Karpas-422 (cell line): ENCODE results near the gene GLT1D1. TPM values are rescaled to one million over a fixed set of nuclear protein-coding genes. Genes with fewer than 3 reads are reported as not detected.

ENCODE experiments used
- DNase-seq: peaks from one replicate; pipeline ENCODE4 v3.0.0-alpha.2; 2015
- H2AFZ ChIP-seq: fragments of 200-600 bp; sonication (generic); 2 replicates; pipeline ENCODE4 v1.6.1; 2014; ENCODE audit warnings: antibody characterized with exemption, low read length, mixed read lengths
- H3K27ac ChIP-seq: fragments of 200-600 bp; sonication (generic); 2 replicates; pipeline ENCODE4 v1.5.1; 2014; ENCODE audit warnings: mild to moderate bottlenecking, low read length, moderate library complexity
- H3K27me3 ChIP-seq: fragments of 200-600 bp; sonication (generic); 2 replicates; pipeline ENCODE4 v1.6.1; 2014; ENCODE audit warnings: low read length, mixed read lengths
- H3K36me3 ChIP-seq: fragments of 200-600 bp; sonication (generic); 2 replicates; pipeline ENCODE4 v1.6.1; 2014; ENCODE audit warnings: low read length, mixed read lengths; ENCODE audit not compliant: insufficient read depth
- H3K4me1 ChIP-seq: fragments of 200-600 bp; sonication (generic); 2 replicates; pipeline ENCODE4 v1.6.1; 2014; ENCODE audit warnings: mild to moderate bottlenecking, low read length, mixed read lengths
- H3K4me2 ChIP-seq: fragments of 200-600 bp; sonication (generic); 2 replicates; pipeline ENCODE4 v1.6.1; 2014; ENCODE audit warnings: low read length, low read depth, mild to moderate bottlenecking; ENCODE audit not compliant: poor library complexity, severe bottlenecking
- H3K4me3 ChIP-seq: fragments of 200-600 bp; sonication (generic); 2 replicates; pipeline ENCODE4 v1.5.1; 2014; ENCODE audit warnings: mild to moderate bottlenecking, antibody characterized with exemption, low read length, mixed read lengths
- H3K79me2 ChIP-seq: fragments of 200-600 bp; sonication (generic); 2 replicates; pipeline ENCODE4 v1.6.1; 2014; ENCODE audit warnings: mild to moderate bottlenecking, low read length, mixed read lengths
- H3K9ac ChIP-seq: fragments of 200-600 bp; sonication (generic); 2 replicates; pipeline ENCODE4 v1.6.0; 2014; ENCODE audit warnings: low read length
- H3K9me2 ChIP-seq: fragments of 200-600 bp; sonication (generic), shearing (Covaris generic); replicated peaks from 2 replicates; pipeline ENCODE4 v1.6.0; 2014; ENCODE audit warnings: mild to moderate bottlenecking, low read length, moderate library complexity; ENCODE audit not compliant: insufficient read depth
- H3K9me3 ChIP-seq: fragments of 300-700, 200-600 bp; sonication (generic); 2 replicates; pipeline ENCODE4 v1.6.1; 2014; ENCODE audit warnings: low read length, mixed read lengths
- H4K20me1 ChIP-seq: fragments of 200-600 bp; sonication (generic); 2 replicates; pipeline ENCODE4 v1.6.1; 2014; ENCODE audit warnings: mild to moderate bottlenecking, antibody characterized with exemption, low read length, low read depth; ENCODE audit not compliant: insufficient read depth
- total RNA-seq: library from RNA; depleted of rRNA; stranded (reverse); fragments of >200 nt; shearing (Covaris generic); gene quantifications from 2 replicates; pipeline ENCODE4 v1.2.3, GENCODE V29; 2014; ENCODE audit warnings: low replicate concordance

Gene GLT1D1
- total RNA-seq, 1 experiment from 2014 or later, result not detected

DNA sequence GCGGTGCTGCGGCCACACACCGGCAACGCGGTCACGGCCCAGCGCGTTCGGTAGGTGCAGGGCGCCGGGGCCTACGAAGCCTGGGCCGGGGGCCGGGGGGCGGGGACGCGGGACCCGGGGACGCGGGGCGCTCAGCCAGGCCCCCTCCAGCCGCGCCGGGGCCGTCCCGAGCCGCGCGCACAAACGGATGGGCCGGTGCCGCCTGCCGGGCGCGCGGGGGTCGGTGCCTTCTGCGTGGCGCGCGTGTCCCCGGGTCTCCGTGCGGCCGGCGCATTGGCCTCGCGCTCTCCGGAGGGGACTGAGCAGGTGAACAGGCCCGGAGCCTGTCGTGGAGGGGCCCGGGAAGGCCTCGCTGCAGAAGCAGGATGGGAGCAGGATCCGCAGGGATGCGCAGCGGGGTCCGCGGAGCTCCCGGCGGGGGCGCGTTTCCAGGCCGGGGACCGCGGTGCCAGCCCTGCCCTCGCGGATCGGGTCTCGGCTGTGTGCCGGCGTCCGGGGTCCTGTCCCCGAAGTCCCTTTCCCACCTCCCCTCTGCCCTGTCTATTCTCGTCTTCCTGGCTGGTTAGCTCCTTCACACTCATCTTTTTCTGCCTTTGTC lies 421 bp downstream of the GLT1D1 start:
- no peak overlapping the region for H2AFZ ChIP-seq

DNA sequence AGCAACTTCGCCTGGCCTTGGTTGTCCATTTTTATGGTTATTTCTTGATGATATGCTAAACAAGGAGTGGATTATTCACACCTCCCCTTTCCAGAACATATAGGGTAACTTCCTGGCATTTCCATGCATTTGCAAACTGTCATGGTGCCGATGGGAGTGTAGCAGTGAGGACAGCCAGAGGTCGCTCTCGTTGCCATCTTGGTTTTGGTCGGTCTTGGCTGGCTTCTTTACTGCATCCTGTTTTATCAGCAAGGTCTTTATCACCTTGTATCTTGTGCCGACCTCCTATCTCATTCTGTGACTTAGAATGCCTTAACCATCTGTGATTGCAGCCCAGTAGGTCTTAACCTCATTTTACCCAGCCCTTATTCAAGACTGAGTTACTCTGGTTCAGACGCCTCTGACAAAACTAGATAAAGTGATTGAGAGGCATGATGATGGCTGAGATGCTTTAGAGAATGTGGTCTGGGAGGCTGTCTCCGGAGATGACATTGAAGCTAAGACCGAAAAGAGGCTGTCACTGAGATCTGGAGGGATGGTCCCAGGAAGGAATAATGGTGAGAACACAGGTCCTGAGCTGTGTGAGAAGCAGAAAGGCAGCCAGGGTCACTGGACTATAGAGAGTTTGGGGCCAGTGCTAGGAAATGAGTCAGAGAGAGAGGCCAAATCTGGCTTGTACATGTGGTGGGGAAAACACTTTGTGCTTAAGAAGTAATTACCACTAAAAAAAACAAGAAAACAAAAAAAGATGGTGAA lies 2.9 kb downstream of the GLT1D1 start:
- Histone ChIP-seq H2AFZ (no peak overlapping the region), H3K27me3 (no peaks in the 10 kb centered on the region), H3K9me2 (no peaks in the 10 kb centered on the region), H3K4me3 (no peak overlapping the region), H3K36me3 (no peaks in the 10 kb centered on the region), H3K79me2 (no peaks in the 10 kb centered on the region), H3K4me2 (no peak overlapping the region), H3K9me3 (no peaks in the 10 kb centered on the region), H4K20me1 (no peaks in the 10 kb centered on the region), H3K27ac (no peak overlapping the region), H3K9ac (no peak overlapping the region), H3K4me1 (no peaks in the 10 kb centered on the region)
- DNase-seq, result no peak

More for the DNA sequence above, 421 bp downstream of the GLT1D1 start:
- no peaks in the 10 kb centered on the region for H3K27me3 ChIP-seq
- no peaks in the 10 kb centered on the region for H3K4me1 ChIP-seq
- no peak overlapping the region for H3K4me2 ChIP-seq
- H3K4me3 ChIP-seq, result no peak overlapping the region
- no peaks in the 10 kb centered on the region for H3K79me2 ChIP-seq
- H3K27ac ChIP-seq, result no peak overlapping the region
- no peaks in the 10 kb centered on the region for H4K20me1 ChIP-seq
- H3K36me3 ChIP-seq, result no peaks in the 10 kb centered on the region
- H3K9me3 ChIP-seq, result no peaks in the 10 kb centered on the region
- no peaks in the 10 kb centered on the region for H3K9me2 ChIP-seq
- no peak overlapping the region for H3K9ac ChIP-seq
- no peak for DNase-seq

DNA sequence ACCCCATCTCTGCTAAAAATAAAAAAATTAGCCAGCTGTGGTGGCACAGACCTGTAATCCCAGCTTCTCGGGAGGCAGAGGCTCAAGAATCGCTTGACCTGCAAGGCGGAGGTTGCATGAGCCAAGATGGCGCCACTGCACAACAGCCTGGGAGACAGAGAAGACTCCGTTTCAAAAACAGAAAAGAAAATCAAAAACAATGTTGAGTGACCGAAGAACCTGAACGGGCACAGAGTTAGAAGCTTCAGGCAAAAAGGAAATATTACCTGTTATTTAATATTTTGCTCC lies 3.5 kb downstream of the GLT1D1 start:
- H4K20me1 ChIP-seq, result no peaks in the 10 kb centered on the region
- no peaks in the 10 kb centered on the region for H3K4me1 ChIP-seq
- no peaks in the 10 kb centered on the region for H3K27me3 ChIP-seq
- H3K79me2 ChIP-seq, result no peaks in the 10 kb centered on the region
- H3K36me3 ChIP-seq, result no peaks in the 10 kb centered on the region
- no peak overlapping the region for H3K27ac ChIP-seq
- H3K9me3 ChIP-seq, result no peaks in the 10 kb centered on the region
- no peaks in the 10 kb centered on the region for H3K9me2 ChIP-seq
- DNase-seq, result no peak
- H3K9ac ChIP-seq, result no peak overlapping the region
- H3K4me2 ChIP-seq, result no peak overlapping the region
- no peak overlapping the region for H3K4me3 ChIP-seq
- no peak overlapping the region for H2AFZ ChIP-seq

DNA sequence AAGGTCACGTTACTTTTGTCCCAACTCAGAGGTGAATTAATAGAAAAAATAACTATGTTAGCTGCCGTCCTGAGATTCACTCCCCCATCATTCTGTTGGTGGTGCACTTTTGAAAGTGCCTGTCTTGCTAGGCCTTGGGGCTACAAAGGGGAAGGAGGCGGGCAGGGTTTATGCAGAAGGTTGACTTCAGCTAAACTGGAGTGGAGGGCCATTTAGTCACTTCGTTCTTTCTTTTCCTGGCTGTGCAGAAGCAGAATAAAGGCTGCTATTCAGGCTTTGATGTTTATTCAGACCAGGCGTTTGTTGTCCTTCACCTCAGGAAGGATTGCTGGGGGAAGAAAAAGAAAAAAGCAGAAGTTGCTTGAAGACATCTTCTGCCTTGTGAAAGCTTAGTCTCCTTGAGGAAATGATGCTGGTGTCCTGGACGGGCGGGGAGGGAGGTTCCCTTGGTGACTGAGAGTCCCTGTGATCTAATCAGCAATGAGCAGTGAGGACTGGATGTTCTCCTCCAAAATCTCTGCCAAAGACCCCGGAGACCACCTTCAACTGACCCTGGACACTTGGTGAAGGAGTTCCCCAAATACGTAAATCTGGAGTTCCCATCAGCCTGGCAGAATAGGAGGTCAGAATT lies 4.0 kb downstream of the GLT1D1 start:
- no peak overlapping the region for H3K9ac ChIP-seq
- no peaks in the 10 kb centered on the region for H3K36me3 ChIP-seq

DNA sequence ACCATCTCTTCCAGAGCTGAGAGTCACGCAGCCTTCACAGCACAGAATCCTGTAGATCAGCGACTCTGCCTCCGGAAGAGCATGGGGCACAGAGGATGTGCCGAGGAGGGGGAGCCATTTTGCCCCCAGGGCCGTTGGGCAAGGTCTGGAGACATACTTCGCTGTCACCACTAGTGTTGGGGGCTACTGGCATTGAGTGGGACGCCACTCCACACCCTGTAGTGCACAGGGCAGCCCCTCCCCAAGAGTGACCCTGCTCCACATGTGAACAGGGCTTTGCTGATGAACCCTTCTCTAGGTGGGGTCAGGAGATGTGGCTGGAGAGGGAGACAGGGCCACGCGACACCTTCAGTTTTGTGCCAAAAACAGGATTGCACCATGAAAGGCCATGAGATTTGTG lies 6.0 kb downstream of the GLT1D1 start:
- no peak for DNase-seq
- Histone ChIP-seq H3K27me3 (no peaks in the 10 kb centered on the region), H2AFZ (no peak overlapping the region), H3K9ac (no peak overlapping the region), H3K9me2 (no peaks in the 10 kb centered on the region), H3K4me2 (no peak overlapping the region), H3K27ac (no peak overlapping the region), H3K79me2 (no peaks in the 10 kb centered on the region), H3K36me3 (no peaks in the 10 kb centered on the region), H3K4me3 (no peak overlapping the region), H4K20me1 (no peaks in the 10 kb centered on the region), H3K9me3 (no peaks in the 10 kb centered on the region), H3K4me1 (no peaks in the 10 kb centered on the region)

More for the DNA sequence above, 4.0 kb downstream of the GLT1D1 start:
- Histone ChIP-seq H3K4me2 (no peak overlapping the region), H2AFZ (no peak overlapping the region), H3K9me2 (no peaks in the 10 kb centered on the region), H4K20me1 (no peaks in the 10 kb centered on the region), H3K27ac (no peak overlapping the region), H3K9me3 (no peaks in the 10 kb centered on the region), H3K4me1 (no peaks in the 10 kb centered on the region), H3K4me3 (no peak overlapping the region), H3K79me2 (no peaks in the 10 kb centered on the region), H3K27me3 (no peaks in the 10 kb centered on the region)
- no peak for DNase-seq

DNA sequence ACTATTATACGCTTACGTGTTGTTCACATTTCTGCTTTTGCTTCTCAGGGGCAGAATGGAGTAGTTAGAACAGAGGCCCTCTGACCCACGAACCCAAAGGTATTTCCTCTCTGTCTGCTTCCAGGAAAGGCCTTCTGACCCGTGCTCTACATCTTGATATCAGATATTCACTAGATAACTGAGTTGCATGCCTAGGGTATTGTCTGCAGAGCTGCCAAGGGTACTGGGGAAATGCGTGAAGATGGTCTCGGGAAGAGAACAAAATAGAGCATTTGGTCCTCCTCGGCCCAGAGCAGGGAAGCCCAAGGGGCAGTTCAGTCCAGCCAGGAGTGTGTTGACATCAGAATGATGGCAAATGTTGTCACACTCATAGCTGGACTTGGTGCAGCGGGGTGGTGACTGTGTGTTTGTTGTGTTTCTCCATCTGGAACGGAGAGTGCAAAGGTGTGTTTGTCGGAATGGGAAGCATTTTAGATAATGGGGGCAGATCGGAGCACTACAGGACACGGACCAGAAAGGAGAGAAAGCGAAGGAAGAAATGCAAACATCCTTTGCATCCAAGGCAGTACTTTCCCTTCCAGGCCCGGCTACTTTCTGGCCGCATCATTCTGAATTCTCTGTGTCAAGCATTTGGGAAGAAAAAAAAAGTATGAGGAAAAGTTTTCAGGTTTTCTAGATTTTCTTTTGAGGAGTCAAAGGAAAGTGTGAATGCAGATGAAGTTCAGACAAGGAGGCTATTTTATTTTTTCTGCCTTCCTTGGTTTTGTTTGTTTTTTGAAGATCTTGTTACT lies 8.1 kb downstream of the GLT1D1 start:
- Histone ChIP-seq H3K4me2 (no peak overlapping the region), H3K4me1 (no peaks in the 10 kb centered on the region), H3K79me2 (no peaks in the 10 kb centered on the region), H2AFZ (no peak overlapping the region), H4K20me1 (no peaks in the 10 kb centered on the region), H3K36me3 (no peaks in the 10 kb centered on the region), H3K27ac (no peak overlapping the region), H3K9me2 (no peaks in the 10 kb centered on the region), H3K9me3 (no peaks in the 10 kb centered on the region), H3K9ac (no peak overlapping the region), H3K4me3 (no peak overlapping the region), H3K27me3 (no peaks in the 10 kb centered on the region)
- DNase-seq, result no peak

DNA sequence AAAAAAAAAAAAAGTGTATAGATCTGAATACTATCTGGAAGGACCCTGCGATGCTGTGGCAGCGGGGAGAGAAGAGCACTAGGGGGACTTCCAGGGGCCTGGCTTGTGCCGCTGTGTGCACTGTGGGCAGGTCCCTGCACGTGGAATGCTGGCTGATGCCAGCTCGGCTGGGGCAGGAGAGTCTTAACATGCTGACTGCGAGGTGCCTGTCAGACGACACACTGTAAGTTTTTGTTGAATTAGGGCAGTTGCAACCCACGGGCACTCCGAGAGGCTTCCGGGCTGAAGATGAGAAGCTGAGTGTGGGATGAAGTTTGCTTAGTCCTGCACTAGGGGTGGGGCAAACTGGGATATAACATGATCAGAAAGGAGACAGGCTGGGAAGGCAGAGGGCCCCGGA lies 10.7 kb downstream of the GLT1D1 start:
- Histone ChIP-seq H3K4me2 (no peak overlapping the region), H3K27me3 (no peaks in the 10 kb centered on the region), H3K9me2 (no peaks in the 10 kb centered on the region), H3K36me3 (no peaks in the 10 kb centered on the region), H3K9me3 (no peaks in the 10 kb centered on the region), H3K4me1 (no peaks in the 10 kb centered on the region), H3K4me3 (no peak overlapping the region), H4K20me1 (no peaks in the 10 kb centered on the region), H2AFZ (no peak overlapping the region), H3K9ac (no peak overlapping the region), H3K79me2 (no peaks in the 10 kb centered on the region), H3K27ac (no peak overlapping the region)
- no peak for DNase-seq

DNA sequence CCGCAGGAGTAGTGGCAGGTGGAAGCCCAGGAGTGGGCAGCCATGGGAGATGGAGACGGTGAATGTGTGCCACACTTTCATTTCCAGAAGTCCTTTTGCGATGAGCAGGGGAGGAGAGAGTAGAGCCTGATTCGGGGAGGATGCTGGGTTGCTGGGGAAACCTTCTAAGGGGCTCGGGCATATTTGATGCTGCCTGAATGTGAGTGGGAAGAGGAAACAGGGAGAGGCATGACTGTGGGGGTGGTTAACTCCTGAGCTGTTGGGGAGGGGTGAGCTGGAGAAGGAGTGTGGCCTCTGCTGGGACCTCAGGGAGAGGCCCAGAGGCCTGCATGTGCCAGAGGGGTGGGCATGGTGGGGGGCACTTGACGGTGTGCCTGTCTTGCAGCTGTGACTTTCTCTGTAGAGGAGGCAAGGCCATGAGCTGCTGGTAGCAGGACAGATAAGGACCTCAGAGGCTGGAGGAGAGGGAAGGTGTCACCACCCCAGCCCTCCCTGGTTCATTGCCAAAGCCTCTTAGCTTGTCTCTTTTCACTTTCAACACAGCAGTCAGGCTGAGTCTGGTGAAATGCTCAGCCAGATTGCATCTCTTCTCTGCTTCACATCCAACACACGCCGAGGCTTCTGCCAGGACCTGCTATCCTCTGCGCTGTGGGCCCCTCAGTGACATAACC lies 11.4 kb downstream of the GLT1D1 start:
- Histone ChIP-seq H3K79me2 (no peaks in the 10 kb centered on the region), H3K4me1 (no peaks in the 10 kb centered on the region), H3K27ac (no peak overlapping the region), H3K36me3 (no peaks in the 10 kb centered on the region), H2AFZ (no peak overlapping the region), H4K20me1 (no peaks in the 10 kb centered on the region), H3K9me3 (no peaks in the 10 kb centered on the region), H3K4me3 (no peak overlapping the region), H3K9me2 (no peaks in the 10 kb centered on the region), H3K4me2 (no peak overlapping the region), H3K27me3 (no peaks in the 10 kb centered on the region), H3K9ac (no peak overlapping the region)
- DNase-seq, result no peak
